H1 (cell line): Measurements from ENCODE around the gene DCAF15. TPM values are rescaled to one million over a fixed set of nuclear protein-coding genes. Genes with fewer than 3 reads are reported as not detected.

Experiments used
- CTCF ChIA-PET: fragments of 300-600 bp; sonication (Branson Sonifier 250); formaldehyde crosslinking; loops from one replicate; lab custom pipeline; 2021; ENCODE audit not compliant: partially characterized antibody; lab: Charles Lee
- POLR2A ChIA-PET: fragments of 300-600 bp; sonication (Branson Sonifier 250); formaldehyde crosslinking; loops from one replicate; lab custom pipeline; 2021; ENCODE audit warnings: inconsistent platforms; ENCODE audit not compliant: partially characterized antibody; lab: Charles Lee
- DNase-seq, 2 experiments: peaks; one replicate each; pipeline versions ENCODE4 v3.0.0 to v3.0.0-alpha.2; 2010 to 2022; ENCODE audit warnings: low spot score in 2 of 2, low read depth in 1 of 2, mixed read lengths in 1 of 2
- FAIRE-seq: peaks from 2 replicates; lab custom pipeline; 2011; peaks lifted over from hg19 to GRCh38; lab: Jason Lieb, UNC
- H2AFZ ChIP-seq: 2 replicates; pipeline ENCODE4 v1.8.1; 2012; ENCODE audit warnings: low read length, inconsistent platforms
- H2AK5ac ChIP-seq: 2 replicates; pipeline ENCODE4 v1.6.1; 2013; ENCODE audit warnings: low read depth, low read length
- H2BK120ac ChIP-seq: replicated peaks from 2 replicates; pipeline ENCODE3; 2013; ENCODE audit warnings: low read depth, low read length, inconsistent platforms
- H2BK12ac ChIP-seq: 2 replicates; pipeline ENCODE4 v1.6.1; 2013; ENCODE audit warnings: low read depth, low read length
- H2BK15ac ChIP-seq: 2 replicates; pipeline ENCODE4 v1.6.1; 2013; ENCODE audit warnings: low read length
- H2BK20ac ChIP-seq: 2 replicates; pipeline ENCODE4 v1.6.1; 2013; ENCODE audit warnings: low read length
- H2BK5ac ChIP-seq: 2 replicates; pipeline ENCODE4 v1.6.1; 2013; ENCODE audit warnings: low read depth, low read length
- H3K14ac ChIP-seq: 2 replicates; pipeline ENCODE4 v1.6.1; 2013; ENCODE audit warnings: inconsistent platforms; ENCODE audit not compliant: insufficient read length
- H3K18ac ChIP-seq: 2 replicates; pipeline ENCODE4 v1.6.1; 2013; ENCODE audit warnings: low read length; ENCODE audit errors: extremely low read depth
- H3K23ac ChIP-seq: 2 replicates; pipeline ENCODE4 v1.6.1; 2013; ENCODE audit warnings: inconsistent platforms; ENCODE audit not compliant: insufficient read length
- H3K23me2 ChIP-seq: 2 replicates; pipeline ENCODE4 v1.6.1; 2013; ENCODE audit warnings: low read depth, low read length
- H3K27ac ChIP-seq: 2 replicates; pipeline ENCODE4 v1.6.1; 2011; ENCODE audit warnings: low read depth, low read length, inconsistent platforms
- H3K27me3 ChIP-seq, 4 experiments: replicated peaks in 1 of 4; 1 replicate in 1 of 4; 2 replicates in 3 of 4; pipeline versions ENCODE4 v1.6.1 to v1.8.1; 2011 to 2013; ENCODE audit warnings: low read length in 3 of 4, mild to moderate bottlenecking in 3 of 4, inconsistent platforms in 2 of 4, mixed read lengths in 2 of 4, moderate library complexity in 1 of 4; ENCODE audit not compliant: control insufficient read depth in 3 of 4, insufficient read depth in 3 of 4; ENCODE audit errors: extremely low read depth in 1 of 4
- H3K36me3 ChIP-seq, 4 experiments: 2 replicates each; pipeline versions ENCODE4 v1.6.1 to v1.8.1; 2011 to 2013; ENCODE audit warnings: mild to moderate bottlenecking in 4 of 4, low read length in 3 of 4, moderate library complexity in 2 of 4, control low read depth in 1 of 4, inconsistent platforms in 1 of 4; ENCODE audit not compliant: insufficient read depth in 4 of 4, control insufficient read depth in 2 of 4
- H3K4ac ChIP-seq: replicated peaks from 2 replicates; pipeline ENCODE3; 2013; ENCODE audit warnings: low read length, low read depth, mixed read lengths, inconsistent platforms; ENCODE audit not compliant: insufficient read length
- H3K4me1 ChIP-seq, 4 experiments: replicated peaks in 1 of 4; 1 replicate in 1 of 4; 2 replicates in 3 of 4; pipeline versions ENCODE4 v1.6.1 to v1.8.1; 2011 to 2013; ENCODE audit warnings: low read length in 3 of 4, inconsistent platforms in 2 of 4, mixed read lengths in 1 of 4; ENCODE audit not compliant: insufficient read depth in 4 of 4, control insufficient read depth in 3 of 4
- H3K4me2 ChIP-seq, 2 experiments: 2 replicates each; pipeline versions ENCODE4 v1.6.1 to v1.8.1; 2011 to 2013; ENCODE audit warnings: low read depth in 2 of 2, low read length in 2 of 2, control low read depth in 1 of 2, inconsistent platforms in 1 of 2, mild to moderate bottlenecking in 1 of 2; ENCODE audit not compliant: insufficient read depth in 1 of 2
- H3K4me3 ChIP-seq, 4 experiments: fragments of 200-600, 300-600 bp in 1 of 4; sonication (generic), shearing (Covaris generic), sonication (Bioruptor Twin) in 1 of 4; 2 replicates each; pipeline versions ENCODE4 v1.5.1 to v1.8.1; 2011 to 2016; ENCODE audit warnings: low read length in 4 of 4, low read depth in 3 of 4, control low read depth in 2 of 4, inconsistent platforms in 2 of 4, mild to moderate bottlenecking in 2 of 4, mixed read lengths in 1 of 4, moderate library complexity in 1 of 4; ENCODE audit not compliant: insufficient read depth in 2 of 4; ENCODE audit errors: extremely low read depth in 1 of 4
- H3K56ac ChIP-seq: replicated peaks from 2 replicates; pipeline ENCODE3; 2013; ENCODE audit warnings: low read depth, mild to moderate bottlenecking, mixed read lengths, low read length, inconsistent platforms; ENCODE audit not compliant: insufficient read length
- H3K79me1 ChIP-seq: 2 replicates; pipeline ENCODE4 v1.6.1; 2013; ENCODE audit warnings: low read depth, low read length, control low read depth
- H3K79me2 ChIP-seq, 2 experiments: 2 replicates each; pipeline versions ENCODE4 v1.6.1 to v1.8.1; 2012 to 2013; ENCODE audit warnings: low read length in 2 of 2, mild to moderate bottlenecking in 2 of 2, inconsistent platforms in 1 of 2; ENCODE audit not compliant: insufficient read depth in 2 of 2, control insufficient read depth in 1 of 2
- H3K9ac ChIP-seq, 4 experiments: replicated peaks in 1 of 4; 1 replicate in 1 of 4; 2 replicates in 3 of 4; pipeline versions ENCODE4 v1.6.1 to v1.8.1; 2011 to 2013; ENCODE audit warnings: low read depth in 3 of 4, low read length in 3 of 4, control low read depth in 2 of 4, mild to moderate bottlenecking in 2 of 4, moderate library complexity in 2 of 4, inconsistent platforms in 1 of 4; ENCODE audit errors: extremely low read depth in 1 of 4
- H3K9me3 ChIP-seq, 2 experiments: 2 replicates each; pipeline versions ENCODE4 v1.6.1 to v1.8.1; 2012 to 2013; ENCODE audit warnings: mild to moderate bottlenecking in 2 of 2, moderate library complexity in 2 of 2, control low read depth in 1 of 2, inconsistent platforms in 1 of 2, low read depth in 1 of 2, low read length in 1 of 2, mixed read lengths in 1 of 2; ENCODE audit not compliant: insufficient read depth in 2 of 2
- H4K20me1 ChIP-seq, 2 experiments: replicated peaks in 1 of 2; 2 replicates each; pipeline versions ENCODE3 to v1.8.1; 2011 to 2013; ENCODE audit warnings: inconsistent platforms in 2 of 2, low read length in 2 of 2, mild to moderate bottlenecking in 1 of 2; ENCODE audit not compliant: insufficient read depth in 2 of 2, control insufficient read depth in 1 of 2
- H4K5ac ChIP-seq: 2 replicates; pipeline ENCODE4 v1.6.1; 2013; ENCODE audit warnings: low read length, low read depth, mixed read lengths, inconsistent platforms; ENCODE audit not compliant: insufficient read length
- H4K8ac ChIP-seq: 2 replicates; pipeline ENCODE4 v1.8.0; 2013; ENCODE audit warnings: mild to moderate bottlenecking, moderate library complexity, low read length, inconsistent platforms; ENCODE audit not compliant: insufficient read depth; ENCODE audit errors: extremely low read depth
- H4K91ac ChIP-seq: replicated peaks from 2 replicates; pipeline ENCODE3; 2013; ENCODE audit warnings: low read length, mixed read lengths, inconsistent platforms; ENCODE audit not compliant: insufficient read length
- BACH1 ChIP-seq: IDR thresholded peaks from 2 replicates; pipeline ENCODE4 v1.6.1; 2012; ENCODE audit warnings: low read length, improper control_type of control experiment
- CTBP2 ChIP-seq: IDR thresholded peaks from 2 replicates; pipeline ENCODE4 v1.7.0; 2011; ENCODE audit warnings: borderline replicate concordance, mild to moderate bottlenecking, moderate library complexity, mixed read lengths, low read length; ENCODE audit not compliant: insufficient read depth, insufficient read length
- EZH2 ChIP-seq: fragments of 200-600 bp; sonication (generic); IDR thresholded peaks from 2 replicates; pipeline ENCODE4 v1.7.1; 2012; ENCODE audit warnings: low read depth, mild to moderate bottlenecking, moderate library complexity, low read length, inconsistent platforms; ENCODE audit not compliant: severe bottlenecking
- GTF2F1 ChIP-seq: IDR thresholded peaks from 2 replicates; pipeline ENCODE4 v1.6.1; 2012; ENCODE audit warnings: low read depth, low read length, improper control_type of control experiment, borderline replicate concordance
- JUND ChIP-seq: IDR thresholded peaks from 2 replicates; pipeline ENCODE4 v1.6.1; 2011; ENCODE audit warnings: mild to moderate bottlenecking, improper control_type of control experiment, low read length
- KDM5A ChIP-seq: fragments of 200-600 bp; IDR thresholded peaks from 2 replicates; pipeline ENCODE4 v1.7.1; 2012; ENCODE audit warnings: mild to moderate bottlenecking, low read length, inconsistent platforms, mixed read lengths
- NRF1 ChIP-seq: IDR thresholded peaks from 2 replicates; pipeline ENCODE4 v1.6.1; 2011; ENCODE audit warnings: mild to moderate bottlenecking, low read depth, low read length, improper control_type of control experiment
- RFX5 ChIP-seq: IDR thresholded peaks from 2 replicates; pipeline ENCODE4 v1.6.1; 2011; ENCODE audit warnings: low read depth, low read length, improper control_type of control experiment, borderline replicate concordance
- SAP30 ChIP-seq: fragments of 300-600 bp; sonication (generic); IDR thresholded peaks from 2 replicates; pipeline ENCODE4 v1.7.1; 2012; ENCODE audit warnings: low read length, moderate library complexity, mild to moderate bottlenecking, inconsistent platforms; ENCODE audit not compliant: insufficient read depth, insufficient replicate concordance
- WGBS, 2 experiments: shearing (Covaris generic) in 1 of 2; methylation state at CpG; one replicate each; pipeline versions ENCODE4 v1.1.6 to v1.1.7; 2013 to 2015; ENCODE audit warnings: low lambda C conversion rate in 2 of 2, mixed read lengths in 2 of 2, inconsistent platforms in 1 of 2, low coverage in 1 of 2, missing lambda C conversion rate in 1 of 2; ENCODE audit not compliant: insufficient replicate concordance in 2 of 2, insufficient coverage in 1 of 2, insufficient read length in 1 of 2; ENCODE audit errors: extremely low coverage in 1 of 2, missing lambda C conversion rate in 1 of 2; 5-methylcytosine and 5-hydroxymethylcytosine counted together
- polyA plus RNA-seq, 7 experiments: library from polyadenylated mRNA; depleted of rRNA in 3 of 7; stranded (reverse) in 5 of 7; unstranded in 2 of 7; fragments of >200 nt in 5 of 7; fragments of 200-250 nt in 2 of 7; gene quantifications; 1 replicate in 5 of 7; 2 replicates in 1 of 7; 4 replicates in 1 of 7; pipeline versions ENCODE4 v1.2.1 to v1.2.3, GENCODE V29; 2011 to 2013; ENCODE audit warnings: missing spikeins in 2 of 7, mixed read lengths in 2 of 7
- total RNA-seq: library from RNA; stranded (reverse); fragmentation: NEBNext Ultra II Directional; extraction: Animal tissue kit (Norgen Biotek cat#: 25700); gene quantifications from 2 replicates; pipeline ENCODE4 v1.2.1, GENCODE V29; 2021
- TF ChIP-seq, protein P1 (sequence below): IDR thresholded peaks from 2 replicates; pipeline ENCODE4 v1.6.1; 2012; ENCODE audit warnings: low read length, inconsistent platforms

DCAF15 gene
- total and polyA plus RNA-seq, 2 of the 8 experiments (the other 6 are each of a cell fraction or from before 2014, with no cell fraction given), result 68.7 to 80.8 TPM

DNA sequence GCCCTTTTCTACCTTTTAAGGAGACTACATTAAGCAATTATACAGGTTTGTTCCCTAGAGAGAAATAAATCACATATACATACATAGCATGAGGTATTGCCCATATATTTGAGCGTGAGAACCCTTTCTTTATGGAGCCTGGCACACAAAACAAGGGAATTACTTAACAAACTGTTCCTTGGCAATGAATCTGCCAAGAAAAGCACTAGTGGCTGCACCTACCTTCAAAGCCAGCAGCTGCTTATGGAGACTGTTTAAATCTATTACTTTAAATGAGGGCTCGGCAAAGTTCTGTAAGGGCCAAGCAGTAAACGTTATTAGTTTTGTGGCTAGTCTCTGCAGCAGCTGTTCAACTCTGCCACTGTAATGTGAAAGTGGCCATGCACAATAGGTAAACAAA is 46.8 kb downstream of the DCAF15 start:
- FAIRE-seq, result no peak
- Histone ChIP-seq H3K56ac (no peak overlapping the region), H3K9ac (no peak overlapping the region), H4K20me1 (peaks cover 0 to 3% of the 10 kb centered on the region in 2 experiments), H2BK20ac (no peak overlapping the region), H3K9me3 (peaks cover 6 to 12% of the 10 kb centered on the region in 2 experiments; a peak in 3 of 4 replicates), H2BK15ac (no peak overlapping the region), H2AFZ (no peak overlapping the region), H2BK5ac (no peak overlapping the region), H4K5ac (no peak overlapping the region), H3K79me2 (peaks cover 0 to 6% of the 10 kb centered on the region in 2 experiments; a peak in 2 of 4 replicates), H3K23me2 (no peaks in the 10 kb centered on the region), H3K4me3 (no peak overlapping the region; a peak in 1 of 8 replicates), H3K4me2 (no peak overlapping the region), H2BK12ac (no peak overlapping the region), H3K18ac (no peak overlapping the region), H4K91ac (no peak overlapping the region), H2BK120ac (no peak overlapping the region), H3K27ac (no peak overlapping the region), H3K27me3 (no peaks in the 10 kb centered on the region), H3K14ac (no peak overlapping the region), H3K4me1 (no peaks in the 10 kb centered on the region; a peak in 3 of 7 replicates), H2AK5ac (no peak overlapping the region), H3K4ac (no peak overlapping the region), H3K36me3 (peaks cover 0 to 7% (median 0%) of the 10 kb centered on the region in 4 experiments; a peak in 3 of 8 replicates), H3K79me1 (peaks cover 9% of the 10 kb centered on the region), H4K8ac (no peak overlapping the region), H3K23ac (no peak overlapping the region)
- CTCF ChIA-PET, result interaction anchor here (0.5 to 1.5 kb wide), 4 partner anchors 10 to 112 kb away, joined by 3 to 6 read pairs (median 4); partner anchors contain the start of gene IL27RA
- 91% methylated on average over 3 of the region's 3 CpGs; no CpG with 5 or more reads in 1 of the 2 experiments for WGBS, 2 experiments
- DNase-seq, result no peak
- POLR2A ChIA-PET, result interaction anchor here (4.7 kb wide), 1 partner anchor 7 kb away, joined by 16 read pairs; the partner anchor contains the start of gene RFX1
- TF ChIP-seq BACH1, result no peak
- no peak for TF ChIP-seq SAP30
- TF ChIP-seq JUND, result no peak
- TF ChIP-seq KDM5A, result no peak
- TF ChIP-seq EZH2, result no peak
- TF ChIP-seq GTF2F1, result no peak
- TF ChIP-seq NRF1, result no peak
- no peak for TF ChIP-seq RFX5
- TF ChIP-seq, protein P1, sequence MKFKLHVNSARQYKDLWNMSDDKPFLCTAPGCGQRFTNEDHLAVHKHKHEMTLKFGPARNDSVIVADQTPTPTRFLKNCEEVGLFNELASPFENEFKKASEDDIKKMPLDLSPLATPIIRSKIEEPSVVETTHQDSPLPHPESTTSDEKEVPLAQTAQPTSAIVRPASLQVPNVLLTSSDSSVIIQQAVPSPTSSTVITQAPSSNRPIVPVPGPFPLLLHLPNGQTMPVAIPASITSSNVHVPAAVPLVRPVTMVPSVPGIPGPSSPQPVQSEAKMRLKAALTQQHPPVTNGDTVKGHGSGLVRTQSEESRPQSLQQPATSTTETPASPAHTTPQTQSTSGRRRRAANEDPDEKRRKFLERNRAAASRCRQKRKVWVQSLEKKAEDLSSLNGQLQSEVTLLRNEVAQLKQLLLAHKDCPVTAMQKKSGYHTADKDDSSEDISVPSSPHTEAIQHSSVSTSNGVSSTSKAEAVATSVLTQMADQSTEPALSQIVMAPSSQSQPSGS, result no peak
- TF ChIP-seq CTBP2, result no peak
